Small intestine (tissue), 7 donors: ENCODE results near the gene PDSS1. TPM values are rescaled to one million over a fixed set of nuclear protein-coding genes. Genes with fewer than 3 reads are reported as not detected.

Source experiments
- DNase-seq, 2 donors: peaks; one replicate each; pipeline versions ENCODE4 v3.0.0 to v3.0.0-alpha.2; 2013
- FAIRE-seq: peaks from 2 replicates; lab custom pipeline; 2012; peaks lifted over from hg19 to GRCh38; lab: Jason Lieb, UNC
- H3K27ac ChIP-seq, 3 donors: one replicate each; pipeline ENCODE4 v1.5.1; 2013; ENCODE audit warnings: low read length in 2 of 3, mild to moderate bottlenecking in 2 of 3, control low read depth in 1 of 3, inconsistent platforms in 1 of 3, low read depth in 1 of 3, moderate library complexity in 1 of 3
- H3K27me3 ChIP-seq, 3 donors: one replicate each; pipeline ENCODE4 v1.6.1; 2013; ENCODE audit warnings: low read length in 3 of 3, inconsistent platforms in 1 of 3; ENCODE audit not compliant: control insufficient read depth in 3 of 3, insufficient read depth in 3 of 3
- H3K36me3 ChIP-seq, 3 donors: one replicate each; pipeline ENCODE4 v1.6.1; 2013; ENCODE audit warnings: low read length in 3 of 3, inconsistent platforms in 1 of 3, low read depth in 1 of 3, mild to moderate bottlenecking in 1 of 3, moderate library complexity in 1 of 3; ENCODE audit not compliant: control insufficient read depth in 3 of 3, insufficient read depth in 2 of 3
- H3K4me1 ChIP-seq, 3 donors: one replicate each; pipeline ENCODE4 v1.6.1; 2013; ENCODE audit warnings: low read length in 2 of 3, inconsistent platforms in 1 of 3, low read depth in 1 of 3, mild to moderate bottlenecking in 1 of 3, moderate library complexity in 1 of 3; ENCODE audit not compliant: control insufficient read depth in 3 of 3, insufficient read depth in 2 of 3
- H3K4me3 ChIP-seq, 3 donors: one replicate each; pipeline ENCODE4 v1.5.1; 2013; ENCODE audit warnings: low read length in 3 of 3, control low read depth in 1 of 3, inconsistent platforms in 1 of 3, low read depth in 1 of 3, mild to moderate bottlenecking in 1 of 3, moderate library complexity in 1 of 3
- H3K9me3 ChIP-seq, 2 donors: one replicate each; pipeline ENCODE4 v1.6.1; 2013; ENCODE audit warnings: low read depth in 1 of 2, low read length in 1 of 2; ENCODE audit not compliant: control insufficient read depth in 2 of 2, insufficient read depth in 1 of 2
- WGBS, 3 donors: extraction: QIAGEN DNeasy Blood & Tissue Kit; methylation state at CpG; one replicate each; pipeline ENCODE4 v1.1.7; 2013; 5-methylcytosine and 5-hydroxymethylcytosine counted together
- polyA plus RNA-seq, 4 donors: library from polyadenylated mRNA; stranded (reverse) in 3 of 4; unstranded in 1 of 4; fragments of 200-250 nt in 3 of 4; fragments of 120-200 nt in 1 of 4; gene quantifications; one replicate each; pipeline versions ENCODE4 v1.2.1 to v1.2.3, GENCODE V29; 2013
- donor health status: healthy with polysubstance abuse.
- donor health status: control.
- donor health status: control.
- donor health status: Bipolar disorder and iron deficiency.
- donor health status: healthy.

The PDSS1 gene
- polyA plus RNA-seq, 4 donors = 23.5 to 62.8 (median 45.3) TPM

GRCh38 chr10:26703096-26703495, 5.6 kb downstream of the PDSS1 start:
- H3K4me3 ChIP-seq = no peak overlapping the region
- 39 to 83% (median 62%) methylated on average over 4 of the region's 4 CpGs for WGBS, 3 donors
- FAIRE-seq (no peak), DNase-seq (peak in 1 of 2 donors; percentile 56)
- H3K4me1 ChIP-seq = peaks cover 0 to 32% (median 5%) of the 10 kb centered on the region in 3 donors
- peaks cover 0 to 8% of the 10 kb centered on the region in 2 donors for H3K9me3 ChIP-seq
- H3K36me3 ChIP-seq = peaks cover 0 to 38% (median 21%) of the 10 kb centered on the region in 3 donors
- H3K27ac ChIP-seq = no peak overlapping the region
- H3K27me3 ChIP-seq = no peaks in the 10 kb centered on the region

- Histone ChIP-seq H3K4me3 (no peak overlapping the region), H3K9me3 (peaks cover 0 to 8% of the 10 kb centered on the region in 2 donors), H3K4me1 (peaks cover 0 to 30% (median 5%) of the 10 kb centered on the region in 3 donors), H3K27ac (no peak overlapping the region), H3K27me3 (no peaks in the 10 kb centered on the region), H3K36me3 (peaks cover 0 to 47% (median 21%) of the 10 kb centered on the region in 3 donors)
- no peak for FAIRE-seq
- WGBS, 3 donors = 85 to 97% (median 89%) methylated on average over 5 to 9 of the region's 9 CpGs
- no peak for DNase-seq
These were observed 6.5 kb downstream of the PDSS1 start for GRCh38 chr10:26703974-26704373.

GRCh38 chr10:26706206-26706605, 8.7 kb downstream of the PDSS1 start:
- FAIRE-seq (no peak), DNase-seq (no peak)
- Histone ChIP-seq H3K27ac (peak overlapping the region in 1 of 3 donors; percentile 26), H3K4me1 (peaks cover 0 to 14% (median 5%) of the 10 kb centered on the region in 3 donors), H3K27me3 (no peaks in the 10 kb centered on the region), H3K4me3 (no peak overlapping the region), H3K36me3 (peaks cover 0 to 55% (median 21%) of the 10 kb centered on the region in 3 donors), H3K9me3 (peaks cover 0 to 7% of the 10 kb centered on the region in 2 donors)
- 77 to 88% (median 78%) methylated on average over 6 of the region's 6 CpGs for WGBS, 3 donors

- 90 to 93% (median 92%) methylated on average over 9 to 10 of the region's 10 CpGs for WGBS, 3 donors
- Histone ChIP-seq H3K4me3 (no peak overlapping the region), H3K36me3 (peaks cover 0 to 53% (median 21%) of the 10 kb centered on the region in 3 donors), H3K27ac (no peak overlapping the region), H3K9me3 (no peaks in the 10 kb centered on the region), H3K27me3 (no peaks in the 10 kb centered on the region), H3K4me1 (peaks cover 0 to 10% (median 5%) of the 10 kb centered on the region in 3 donors)
- DNase-seq = no peak
- FAIRE-seq = no peak
These were observed 9.4 kb downstream of the PDSS1 start for GRCh38 chr10:26706936-26707335.

- H3K36me3 ChIP-seq = peaks cover 3 to 55% (median 23%) of the 10 kb centered on the region in 3 donors
- 23 to 61% (median 46%) methylated on average over 5 of the region's 5 CpGs for WGBS, 3 donors
- FAIRE-seq = no peak
These were observed 13.8 kb downstream of the PDSS1 start for GRCh38 chr10:26711324-26711723.

GRCh38 chr10:26714415-26715136, 17.1 kb downstream of the PDSS1 start:
- peaks cover 3 to 40% (median 10%) of the 10 kb centered on the region in 3 donors for H3K36me3 ChIP-seq
- peak; percentile 93 to 97 for DNase-seq
- peaks cover 0 to 41% (median 5%) of the 10 kb centered on the region in 3 donors for H3K4me1 ChIP-seq
- H3K9me3 ChIP-seq = no peaks in the 10 kb centered on the region
- peak overlapping the region; percentile 41 to 85 (median 80) for H3K27ac ChIP-seq
- peak; percentile 86 for FAIRE-seq
- no peak overlapping the region for H3K4me3 ChIP-seq
- H3K27me3 ChIP-seq = no peaks in the 10 kb centered on the region
- 42 to 70% (median 47%) methylated on average over 1 of the region's 1 CpG for WGBS, 3 donors

More at GRCh38 chr10:26711324-26711723, 13.8 kb downstream of the PDSS1 start:
- Histone ChIP-seq H3K4me1 (peaks cover 0 to 35% (median 7%) of the 10 kb centered on the region in 3 donors), H3K27ac (peak overlapping the region in 1 of 3 donors; percentile 18), H3K4me3 (no peak overlapping the region), H3K9me3 (no peaks in the 10 kb centered on the region), H3K27me3 (no peaks in the 10 kb centered on the region)
- DNase-seq = no peak

- 30 to 71% (median 44%) methylated on average over 2 of the region's 2 CpGs for WGBS, 3 donors
- peaks cover 0 to 41% (median 5%) of the 10 kb centered on the region in 3 donors for H3K4me1 ChIP-seq
- H3K9me3 ChIP-seq = no peaks in the 10 kb centered on the region
- DNase-seq (no peak), FAIRE-seq (no peak)
- H3K27ac ChIP-seq = peak overlapping the region; percentile 16 to 80 (median 77)
- H3K27me3 ChIP-seq = no peaks in the 10 kb centered on the region
- H3K36me3 ChIP-seq = peaks cover 3 to 40% (median 10%) of the 10 kb centered on the region in 3 donors
- no peak overlapping the region for H3K4me3 ChIP-seq
These were observed 17.6 kb downstream of the PDSS1 start for GRCh38 chr10:26715137-26715487.

GRCh38 chr10:26717476-26717875, 20.0 kb downstream of the PDSS1 start:
- FAIRE-seq = no peak
- no peak for DNase-seq
- Histone ChIP-seq H3K27me3 (no peaks in the 10 kb centered on the region), H3K9me3 (no peaks in the 10 kb centered on the region), H3K4me3 (no peak overlapping the region), H3K4me1 (peaks cover 0 to 38% (median 5%) of the 10 kb centered on the region in 3 donors), H3K27ac (no peak overlapping the region), H3K36me3 (peaks cover 6 to 46% (median 14%) of the 10 kb centered on the region in 3 donors)
- WGBS, 3 donors = 79 to 96% (median 89%) methylated on average over 7 of the region's 7 CpGs
